GM18498 (cell line): ENCODE results near the gene DLD.
"Not testable (repeated sequence)": the region's sequence is repeated elsewhere in the genome, so short reads cannot be mapped to it uniquely, and the experiment has no call there.

ENCODE experiments used
- ATAC-seq: cut with Tn5 transposase; IDR thresholded peaks from one replicate; pipeline ENCODE4 v1.9.1; 2021; ENCODE audit warnings: mild to moderate bottlenecking, moderate library complexity; ENCODE audit not compliant: unreplicated experiment

Gene DLD

GRCh38 chr7:107914831-107915230 is 23.8 kb downstream of the DLD start:
- ATAC-seq: no peak

- ATAC-seq: no peak
Observed at GRCh38 chr7:107915541-107915940, 24.6 kb downstream of the DLD start.

GRCh38 chr7:107917763-107918651 is 27.0 kb downstream of the DLD start:
- peak; percentile 86 for ATAC-seq

GRCh38 chr7:107918948-107919347 is 28.0 kb downstream of the DLD start:
- ATAC-seq: no peak

GRCh38 chr7:107920048-107920772 is 29.2 kb downstream of the DLD start:
- no peak for ATAC-seq

- ATAC-seq: not testable (repeated sequence)
Observed at GRCh38 chr7:107921826-107922225, 30.8 kb downstream of the DLD start.

- no peak for ATAC-seq
Observed at GRCh38 chr7:107922886-107923285, 31.9 kb downstream of the DLD start.

GRCh38 chr7:107924841-107925504 is 34.0 kb downstream of the DLD start:
- peak; percentile 95 for ATAC-seq

GRCh38 chr7:107926481-107926880 is 35.5 kb downstream of the DLD start:
- no peak for ATAC-seq

GRCh38 chr7:107931740-107932515 is 40.9 kb downstream of the DLD start:
- no peak for ATAC-seq

- ATAC-seq: no peak
Observed at GRCh38 chr7:107932805-107933204, 41.8 kb downstream of the DLD start.

- no peak for ATAC-seq
Observed at GRCh38 chr7:107933386-107934013, 42.5 kb downstream of the DLD start.

GRCh38 chr7:107934991-107935770 is 44.2 kb downstream of the DLD start:
- ATAC-seq: no peak

- no peak for ATAC-seq
Observed at GRCh38 chr7:107936312-107936711, 45.3 kb downstream of the DLD start.

GRCh38 chr7:107937531-107937930 is 46.5 kb downstream of the DLD start:
- no peak for ATAC-seq

- no peak for ATAC-seq
Observed at GRCh38 chr7:107938456-107939250, 47.7 kb downstream of the DLD start.

GRCh38 chr7:107939573-107940489 is 48.8 kb downstream of the DLD start:
- ATAC-seq: no peak

- no peak for ATAC-seq
Observed at GRCh38 chr7:107940951-107941350, 50.0 kb downstream of the DLD start.
